GM19468 (cell line): ENCODE measurements around the gene RASAL1.

Source experiments
- ATAC-seq: cut with Tn5 transposase; IDR thresholded peaks from one replicate; pipeline ENCODE4 v1.9.1; 2021; ENCODE audit warnings: mild to moderate bottlenecking, moderate library complexity, moderate number of reproducible peaks; ENCODE audit not compliant: unreplicated experiment; ENCODE audit errors: extremely low read depth

Gene RASAL1

GRCh38 chr12:113162102-113163029 is 26.8 kb upstream of the RASAL1 start:
- ATAC-seq: no peak

- no peak for ATAC-seq
These were observed 26.0 kb upstream of the RASAL1 start for GRCh38 chr12:113161415-113162016.

- ATAC-seq: no peak
These were observed 24.4 kb upstream of the RASAL1 start for GRCh38 chr12:113159937-113160336.

GRCh38 chr12:113158439-113159203 is 23.1 kb upstream of the RASAL1 start:
- no peak for ATAC-seq

DNA sequence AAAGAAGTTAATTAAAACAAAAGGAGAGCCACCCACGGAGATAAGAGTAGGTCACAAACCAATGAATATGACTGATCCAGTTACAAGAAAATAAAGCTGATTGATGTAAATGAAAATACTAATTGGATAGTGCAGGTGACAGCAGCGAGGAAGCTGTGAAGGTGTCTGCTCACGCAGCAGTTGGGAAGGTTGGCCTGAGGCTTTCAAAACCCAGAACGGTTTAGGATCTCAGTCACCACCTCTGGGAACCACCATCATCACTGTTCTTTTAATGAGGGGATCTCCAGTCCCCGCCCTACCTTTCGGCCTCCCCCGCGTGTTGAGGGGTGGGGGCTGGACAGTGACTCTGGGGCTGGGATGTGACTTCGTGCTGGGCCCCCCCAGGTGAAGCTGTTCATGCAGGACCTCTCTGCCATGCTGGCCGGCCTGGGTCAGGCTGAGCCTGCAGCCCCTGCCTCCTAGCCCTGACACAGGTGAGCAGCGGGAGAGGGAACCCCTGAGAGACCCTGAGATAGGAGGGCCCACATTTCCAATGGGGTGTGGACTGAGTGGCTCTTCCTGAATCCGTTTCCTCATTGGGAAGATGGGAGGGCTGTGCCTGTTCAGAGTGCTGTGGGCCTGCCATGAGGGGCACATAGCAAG is 21.8 kb upstream of the RASAL1 start:
- ATAC-seq: no peak

- no peak for ATAC-seq
These were observed 20.1 kb upstream of the RASAL1 start for GRCh38 chr12:113155646-113156045.

DNA sequence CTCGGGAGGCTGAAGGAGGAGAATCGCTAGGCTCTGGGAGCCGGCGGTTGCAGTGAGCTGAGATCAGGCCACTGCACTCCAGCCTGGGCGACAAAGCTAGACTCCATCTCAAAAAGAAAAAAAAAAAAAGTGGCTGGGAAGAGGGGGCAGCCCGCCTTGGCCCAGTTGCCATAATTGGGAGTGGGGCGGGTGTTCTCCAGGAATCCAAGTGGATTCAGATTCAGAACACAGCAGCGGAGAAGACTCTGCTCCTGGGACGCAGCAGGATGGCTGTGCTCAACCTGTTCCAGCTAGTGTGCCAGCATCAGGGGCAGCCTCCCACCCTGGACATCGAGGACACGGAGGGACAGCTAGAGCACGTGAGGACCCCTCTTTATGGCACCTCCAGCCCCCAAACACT is 19.5 kb upstream of the RASAL1 start:
- ATAC-seq: no peak

GRCh38 chr12:113154351-113154973 is 18.9 kb upstream of the RASAL1 start:
- ATAC-seq: no peak

GRCh38 chr12:113152835-113153814 is 17.6 kb upstream of the RASAL1 start:
- no peak for ATAC-seq

DNA sequence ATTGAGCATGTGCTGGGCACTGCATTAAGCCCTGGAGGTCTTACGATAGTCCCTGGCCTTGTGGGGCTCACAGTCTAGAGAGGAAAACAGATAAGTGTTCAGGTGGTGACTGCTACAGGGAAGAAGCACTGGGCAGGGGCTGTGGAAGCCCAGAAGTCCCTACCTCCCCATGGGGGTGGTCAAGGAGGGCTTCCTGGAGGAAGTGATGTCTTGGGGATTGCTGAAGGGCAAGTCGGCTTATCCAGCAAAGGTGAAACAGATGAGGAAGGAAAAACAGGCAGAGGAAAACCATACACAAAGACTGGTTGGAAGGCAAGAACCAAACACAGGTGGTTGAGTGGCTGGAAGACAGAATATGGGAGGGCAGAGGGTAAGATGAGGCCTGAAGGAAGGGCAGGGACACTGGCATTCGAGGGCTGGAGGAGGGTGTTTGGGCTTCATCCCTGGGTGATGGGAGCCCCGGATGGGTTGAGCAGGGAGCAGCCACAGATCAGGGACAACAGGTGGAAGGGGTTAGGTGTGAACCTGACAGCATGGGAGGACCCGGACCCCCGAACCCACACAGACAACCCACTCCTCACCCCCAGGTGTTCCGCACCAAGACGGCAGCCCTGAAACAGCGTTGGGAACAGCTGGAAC is 16.8 kb upstream of the RASAL1 start:
- no peak for ATAC-seq

- ATAC-seq: no peak
These were observed 16.1 kb upstream of the RASAL1 start for GRCh38 chr12:113151655-113152054.

GRCh38 chr12:113149361-113150150 is 14.0 kb upstream of the RASAL1 start, which contains the start of gene CFAP73:
TSS of gene CFAP73 (plus strand) at chr12:113149724. CDS start at chr12:113149858, 134 bp downstream.
- no peak for ATAC-seq

DNA sequence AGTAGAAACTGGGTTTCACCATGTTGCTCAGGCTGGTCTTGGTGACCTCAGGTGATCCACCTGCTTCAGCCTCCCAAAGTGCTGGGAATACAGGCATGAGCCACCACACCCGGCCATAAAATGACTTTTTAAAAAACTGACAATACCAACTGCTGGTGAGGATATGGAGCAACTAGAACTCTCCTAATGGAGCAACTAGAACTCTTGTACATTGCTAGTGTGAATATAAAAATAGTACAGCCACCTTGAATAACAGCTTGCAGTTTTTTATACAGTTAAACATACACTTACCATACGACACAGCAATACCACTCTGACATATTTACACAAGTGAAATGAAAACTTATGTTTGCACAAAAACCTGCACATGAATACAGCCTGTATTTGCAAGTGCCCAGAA is 11.4 kb upstream of the RASAL1 start:
- no peak for ATAC-seq

GRCh38 chr12:113145720-113146551 is 10.4 kb upstream of the RASAL1 start:
- ATAC-seq: no peak

DNA sequence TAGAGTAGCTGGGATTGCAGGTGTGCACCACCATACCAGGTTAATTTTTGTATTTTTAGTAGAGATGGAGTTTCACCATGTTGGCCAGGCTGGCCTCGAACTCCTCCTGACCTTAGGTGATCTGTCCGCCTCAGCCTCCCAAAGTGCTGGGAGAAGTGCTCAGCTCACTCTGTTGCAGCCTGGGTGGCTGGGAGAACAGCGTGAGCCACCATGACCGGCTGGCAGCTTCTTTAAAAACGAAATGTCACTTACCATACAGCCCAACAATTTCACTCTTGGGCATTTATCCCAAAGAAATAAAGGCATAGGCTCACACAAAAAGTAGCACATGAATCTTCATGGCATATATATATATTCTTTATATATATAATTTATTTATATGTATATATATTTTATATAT is 9.2 kb upstream of the RASAL1 start:
- ATAC-seq: no peak

GRCh38 chr12:113143959-113144358 is 8.4 kb upstream of the RASAL1 start:
- ATAC-seq: no peak

GRCh38 chr12:113142886-113143332 is 7.3 kb upstream of the RASAL1 start:
- ATAC-seq: no peak
